RWPE2 (cell line): ENCODE measurements around the gene C2CD2.

Experiments used
- ATAC-seq: fragments of 200-7000 bp; cut with Tn5 transposase; 3 replicates; pipeline ENCODE4 v1.9.1; 2021; ENCODE audit warnings: low read depth
- DNase-seq: peaks from one replicate; pipeline ENCODE4 v3.0.0-alpha.2; 2020; ENCODE audit warnings: low spot score
- H3K27ac ChIP-seq: fragments of 450-650 bp; 2 replicates; pipeline ENCODE4 v1.5.1; 2017; ENCODE audit warnings: mild to moderate bottlenecking; ENCODE audit not compliant: poor library complexity, severe bottlenecking
- H3K27me3 ChIP-seq: fragments of 250-450 bp; sonication (Bioruptor Pico); 2 replicates; pipeline ENCODE4 v1.5.1; 2021; ENCODE audit warnings: mild to moderate bottlenecking, moderate library complexity; ENCODE audit not compliant: insufficient read depth, poor library complexity, severe bottlenecking
- H3K36me3 ChIP-seq: fragments of 250-450 bp; sonication (Bioruptor Pico); 2 replicates; pipeline ENCODE4 v1.5.1; 2020; ENCODE audit warnings: low read depth, mild to moderate bottlenecking, moderate library complexity
- H3K4me1 ChIP-seq: fragments of 250-450 bp; sonication (Bioruptor Pico); 2 replicates; pipeline ENCODE4 v1.5.1; 2021; ENCODE audit warnings: mild to moderate bottlenecking, moderate library complexity; ENCODE audit not compliant: insufficient read depth, poor library complexity, severe bottlenecking
- H3K4me3 ChIP-seq: fragments of 250-450 bp; sonication (Bioruptor Pico); 2 replicates; pipeline ENCODE4 v1.5.1; 2021; ENCODE audit warnings: mild to moderate bottlenecking, moderate library complexity; ENCODE audit not compliant: severe bottlenecking
- H3K9me3 ChIP-seq: fragments of 250-450 bp; sonication (Bioruptor Pico); 2 replicates; pipeline ENCODE4 v1.5.1; 2021; ENCODE audit warnings: mild to moderate bottlenecking, moderate library complexity; ENCODE audit not compliant: severe bottlenecking
- TF ChIP-seq, protein P1 (sequence below): fragments of 450-650 bp; IDR thresholded peaks from one replicate; pipeline ENCODE4 v1.5.1; 2017; ENCODE audit warnings: mild to moderate bottlenecking, moderate library complexity; ENCODE audit not compliant: poor library complexity, severe bottlenecking

Gene C2CD2

DNA sequence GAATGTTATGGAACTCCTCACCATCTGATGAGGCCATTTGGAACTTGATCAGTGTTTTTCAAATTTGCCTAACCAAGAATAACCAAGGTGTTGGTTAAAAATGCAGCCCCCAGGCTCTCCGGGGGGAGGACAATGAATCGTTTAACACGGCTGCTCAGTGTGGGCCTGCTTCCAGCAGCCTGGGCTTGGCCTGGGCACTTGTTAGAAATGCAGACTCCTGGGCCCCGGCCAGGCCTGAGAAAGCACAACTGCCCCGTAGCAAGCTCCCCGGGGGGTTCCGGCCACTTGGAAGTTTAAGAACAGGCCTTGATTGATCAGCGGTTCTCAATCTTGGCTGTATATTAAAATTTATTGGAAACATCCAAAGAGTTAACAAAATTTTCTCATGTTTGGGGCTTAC lies 22.8 kb upstream of the C2CD2 start:
- ATAC-seq (no peak), DNase-seq (no peak)
- no peaks in the 10 kb centered on the region for H3K36me3 ChIP-seq
- H3K4me3 ChIP-seq: no peak overlapping the region
- H3K9me3 ChIP-seq: no peaks in the 10 kb centered on the region
- no peak overlapping the region for H3K27ac ChIP-seq
- H3K4me1 ChIP-seq: no peaks in the 10 kb centered on the region
- H3K27me3 ChIP-seq: no peaks in the 10 kb centered on the region
- TF ChIP-seq, protein P1, sequence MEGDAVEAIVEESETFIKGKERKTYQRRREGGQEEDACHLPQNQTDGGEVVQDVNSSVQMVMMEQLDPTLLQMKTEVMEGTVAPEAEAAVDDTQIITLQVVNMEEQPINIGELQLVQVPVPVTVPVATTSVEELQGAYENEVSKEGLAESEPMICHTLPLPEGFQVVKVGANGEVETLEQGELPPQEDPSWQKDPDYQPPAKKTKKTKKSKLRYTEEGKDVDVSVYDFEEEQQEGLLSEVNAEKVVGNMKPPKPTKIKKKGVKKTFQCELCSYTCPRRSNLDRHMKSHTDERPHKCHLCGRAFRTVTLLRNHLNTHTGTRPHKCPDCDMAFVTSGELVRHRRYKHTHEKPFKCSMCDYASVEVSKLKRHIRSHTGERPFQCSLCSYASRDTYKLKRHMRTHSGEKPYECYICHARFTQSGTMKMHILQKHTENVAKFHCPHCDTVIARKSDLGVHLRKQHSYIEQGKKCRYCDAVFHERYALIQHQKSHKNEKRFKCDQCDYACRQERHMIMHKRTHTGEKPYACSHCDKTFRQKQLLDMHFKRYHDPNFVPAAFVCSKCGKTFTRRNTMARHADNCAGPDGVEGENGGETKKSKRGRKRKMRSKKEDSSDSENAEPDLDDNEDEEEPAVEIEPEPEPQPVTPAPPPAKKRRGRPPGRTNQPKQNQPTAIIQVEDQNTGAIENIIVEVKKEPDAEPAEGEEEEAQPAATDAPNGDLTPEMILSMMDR: no peak

DNA sequence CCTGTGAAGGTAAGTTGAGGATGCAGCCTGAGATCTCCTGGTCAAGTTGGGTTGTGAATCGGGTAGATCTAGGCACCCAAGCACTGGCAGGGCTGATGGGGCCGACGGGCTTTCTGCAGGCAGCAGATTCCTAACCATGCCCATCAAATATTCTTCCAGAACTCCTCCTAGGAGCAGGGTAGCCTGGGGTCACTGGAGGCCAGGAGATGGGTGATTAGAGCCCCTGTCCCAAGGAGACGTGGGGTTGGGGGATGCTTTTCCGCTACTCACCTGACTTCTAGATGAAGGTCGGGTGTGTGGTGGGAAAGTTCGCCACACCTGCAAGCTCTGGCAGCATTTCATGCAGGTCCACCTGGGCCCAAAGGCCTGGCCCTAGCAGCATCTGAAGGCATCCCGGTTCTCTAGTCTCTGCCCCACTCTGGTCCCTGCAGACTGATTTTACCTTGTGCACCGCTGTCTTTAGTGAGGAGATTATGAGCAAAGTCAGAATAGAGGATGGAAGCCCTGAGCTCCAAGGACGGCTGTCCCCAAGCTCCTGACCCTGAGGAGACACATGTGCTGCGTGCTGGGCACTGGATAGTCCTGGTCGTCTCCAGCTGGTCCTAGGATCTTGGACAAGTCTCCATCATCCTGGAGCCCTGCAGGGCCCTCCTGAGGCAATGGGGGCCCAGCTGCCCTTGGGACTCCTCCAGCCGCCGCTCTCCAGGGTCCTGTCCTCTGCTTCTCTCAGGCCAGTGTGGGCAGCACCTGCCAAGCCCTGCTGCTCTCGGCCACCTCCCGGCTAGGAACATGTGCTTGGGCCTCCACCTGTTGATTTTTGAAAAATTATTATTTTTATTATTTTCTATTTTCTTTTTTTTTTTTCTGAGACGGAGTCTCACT lies 21.8 kb upstream of the C2CD2 start:
- ATAC-seq: no peak
- TF ChIP-seq, protein P1: no peak

GRCh38 chr21:41974752-41975053 lies 20.9 kb upstream of the C2CD2 start:
- H3K27ac ChIP-seq: no peak overlapping the region

More for the DNA sequence above, 21.8 kb upstream of the C2CD2 start:
- Histone ChIP-seq H3K27ac (no peak overlapping the region), H3K27me3 (no peaks in the 10 kb centered on the region), H3K9me3 (no peaks in the 10 kb centered on the region), H3K4me1 (no peaks in the 10 kb centered on the region), H3K36me3 (no peaks in the 10 kb centered on the region), H3K4me3 (no peak overlapping the region)
- DNase-seq: no peak

DNA sequence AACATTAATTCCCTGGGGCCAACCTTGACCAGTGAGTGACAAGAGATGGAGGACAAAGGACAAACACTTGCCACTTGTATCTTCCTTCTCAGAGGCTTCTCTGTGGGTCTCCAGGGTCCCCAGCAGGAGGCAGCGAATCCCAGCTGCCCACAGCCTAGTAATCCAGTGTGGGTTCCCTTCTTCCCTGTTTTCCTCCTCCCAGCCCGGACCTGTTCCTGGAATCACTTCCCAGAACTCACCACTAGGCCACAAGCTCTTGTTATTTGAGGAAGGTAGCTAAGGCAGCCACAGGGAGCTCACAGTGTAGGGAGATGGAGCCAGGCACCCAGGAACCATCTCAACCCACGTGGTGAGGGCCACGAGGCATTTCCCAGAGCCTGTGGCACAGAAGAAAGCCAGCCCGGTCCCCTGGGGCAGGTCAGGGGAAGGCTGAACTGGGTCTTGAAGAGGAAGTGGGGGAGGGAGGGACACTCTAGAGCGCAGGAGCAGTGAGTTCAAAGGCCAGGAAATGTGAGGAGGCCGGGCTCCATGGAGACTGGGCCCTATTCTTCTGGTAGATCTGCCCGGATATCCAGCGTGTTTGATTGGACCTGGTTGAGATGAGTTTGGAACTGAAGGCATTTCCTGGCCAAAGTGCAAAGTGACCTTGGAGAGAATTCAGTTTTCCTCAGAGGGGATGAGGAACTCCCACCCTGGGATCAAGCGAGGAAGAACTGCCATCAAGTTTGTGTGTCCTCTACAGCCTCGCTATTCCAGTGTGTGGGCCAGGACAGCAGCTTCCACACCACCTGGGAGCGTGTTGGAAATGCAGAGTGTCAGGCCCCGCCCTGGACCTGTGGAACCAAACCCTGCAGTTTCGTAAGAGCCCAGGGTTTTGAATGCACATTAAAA lies 20.3 kb upstream of the C2CD2 start:
- TF ChIP-seq, protein P1: no peak
- no peak for ATAC-seq
- Histone ChIP-seq H3K27me3 (no peaks in the 10 kb centered on the region), H3K36me3 (no peaks in the 10 kb centered on the region), H3K9me3 (no peaks in the 10 kb centered on the region), H3K4me3 (no peak overlapping the region), H3K27ac (no peak overlapping the region), H3K4me1 (no peaks in the 10 kb centered on the region)
- DNase-seq: no peak

More at GRCh38 chr21:41974752-41975053, 20.9 kb upstream of the C2CD2 start:
- Histone ChIP-seq H3K36me3 (no peaks in the 10 kb centered on the region), H3K27me3 (no peaks in the 10 kb centered on the region), H3K4me3 (no peak overlapping the region), H3K4me1 (no peaks in the 10 kb centered on the region), H3K9me3 (no peaks in the 10 kb centered on the region)
- TF ChIP-seq, protein P1: no peak
- ATAC-seq (no peak), DNase-seq (no peak)
